IMR-90 (cell line): Measurements from ENCODE around the gene EPAS1. TPM values are rescaled to one million over a fixed set of nuclear protein-coding genes. Genes with fewer than 3 reads are reported as not detected.

Experiments
- ATAC-seq: fragments of 200-7000 bp; cut with Tn5 transposase; 2 replicates; pipeline ENCODE4 v1.9.1; 2020; ENCODE audit warnings: low read depth, mild to moderate bottlenecking, moderate library complexity
- BruUV-seq: library from RNA; stranded (reverse); fragments of 400-500 nt; replicated peaks from 2 replicates; lab custom pipeline; 2021; lab: Mats Ljungman, UMichigan
- CTCF ChIA-PET: fragments of 300-600 bp; formaldehyde crosslinking; extraction: SDS; loops from one replicate; lab custom pipeline; 2021; ENCODE audit warnings: antibody characterized with exemption; lab: Yijun Ruan, JAX
- POLR2A ChIA-PET: fragments of 300-600 bp; sonication (Branson Sonifier 250); formaldehyde crosslinking; loops from one replicate; lab custom pipeline; 2022; ENCODE audit warnings: antibody characterized with exemption; ENCODE audit not compliant: unreplicated experiment; lab: Charles Lee
- DNase-seq: peaks from one replicate; pipeline ENCODE4 v3.0.0; 2013
- H2AFZ ChIP-seq: replicated peaks from 2 replicates; pipeline ENCODE3; 2013; ENCODE audit warnings: low read length, mild to moderate bottlenecking; ENCODE audit not compliant: poor library complexity
- H2AK5ac ChIP-seq: 2 replicates; pipeline ENCODE4 v1.6.1; 2013; ENCODE audit warnings: low read depth, low read length, inconsistent platforms
- H2AK9ac ChIP-seq: replicated peaks from 2 replicates; pipeline ENCODE3; 2013; ENCODE audit warnings: mild to moderate bottlenecking, low read depth, low read length, moderate library complexity; ENCODE audit not compliant: poor library complexity
- H2BK120ac ChIP-seq: 2 replicates; pipeline ENCODE4 v1.6.1; 2013; ENCODE audit warnings: low read depth, low read length, inconsistent platforms
- H2BK15ac ChIP-seq: 3 replicates; pipeline ENCODE4 v1.6.1; 2013; ENCODE audit warnings: low read depth, low read length, inconsistent platforms
- H2BK20ac ChIP-seq: 2 replicates; pipeline ENCODE4 v1.6.1; 2013; ENCODE audit warnings: low read depth, mild to moderate bottlenecking, inconsistent platforms, low read length, moderate library complexity
- H2BK5ac ChIP-seq: 2 replicates; pipeline ENCODE4 v1.6.1; 2013; ENCODE audit warnings: mild to moderate bottlenecking, low read depth, low read length, inconsistent platforms; ENCODE audit not compliant: poor library complexity, severe bottlenecking
- H3K14ac ChIP-seq: replicated peaks from 2 replicates; pipeline ENCODE4 v1.6.1; 2013; ENCODE audit warnings: low read depth, low read length, inconsistent platforms
- H3K18ac ChIP-seq: 2 replicates; pipeline ENCODE4 v1.6.1; 2013; ENCODE audit warnings: low read depth, low read length, control low read depth
- H3K23ac ChIP-seq: 2 replicates; pipeline ENCODE4 v1.6.1; 2013; ENCODE audit warnings: low read depth, low read length, inconsistent platforms
- H3K27ac ChIP-seq: 2 replicates; pipeline ENCODE4 v1.5.1; 2013; ENCODE audit warnings: mild to moderate bottlenecking, control low read depth, low read length; ENCODE audit not compliant: insufficient read depth
- H3K27me3 ChIP-seq: 2 replicates; pipeline ENCODE4 v1.6.1; 2013; ENCODE audit warnings: low read length; ENCODE audit not compliant: control insufficient read depth, insufficient read depth
- H3K36me3 ChIP-seq: 2 replicates; pipeline ENCODE4 v1.6.1; 2013; ENCODE audit warnings: low read length, mixed read lengths; ENCODE audit not compliant: control insufficient read depth, insufficient read depth
- H3K4ac ChIP-seq: 2 replicates; pipeline ENCODE4 v1.6.1; 2013; ENCODE audit warnings: low read depth, low read length, inconsistent platforms
- H3K4me1 ChIP-seq: 2 replicates; pipeline ENCODE4 v1.6.1; 2013; ENCODE audit warnings: low read length, mixed read lengths; ENCODE audit not compliant: control insufficient read depth, insufficient read depth
- H3K4me2 ChIP-seq: 2 replicates; pipeline ENCODE4 v1.6.1; 2013; ENCODE audit warnings: low read depth, mild to moderate bottlenecking, control low read depth, low read length, moderate library complexity
- H3K4me3 ChIP-seq: 2 replicates; pipeline ENCODE4 v1.5.1; 2013; ENCODE audit warnings: low read depth, mild to moderate bottlenecking, control low read depth, low read length, moderate library complexity; ENCODE audit not compliant: insufficient read depth
- H3K56ac ChIP-seq: 2 replicates; pipeline ENCODE4 v1.6.1; 2013; ENCODE audit warnings: low read length, inconsistent platforms; ENCODE audit not compliant: insufficient read depth; ENCODE audit errors: extremely low read depth
- H3K79me1 ChIP-seq, 2 experiments: 2 replicates each; pipeline ENCODE4 v1.6.1; 2013; ENCODE audit warnings: low read length in 2 of 2, inconsistent platforms in 1 of 2, low read depth in 1 of 2
- H3K9ac ChIP-seq: 2 replicates; pipeline ENCODE4 v1.6.1; 2013; ENCODE audit warnings: low read depth, low read length, control low read depth
- H3K9me1 ChIP-seq: 2 replicates; pipeline ENCODE4 v1.6.1; 2013; ENCODE audit warnings: low read length, inconsistent platforms; ENCODE audit not compliant: insufficient read depth
- H3K9me3 ChIP-seq: 2 replicates; pipeline ENCODE4 v1.6.1; 2013; ENCODE audit warnings: low read length; ENCODE audit not compliant: control insufficient read depth, insufficient read depth
- H4K20me1 ChIP-seq: 2 replicates; pipeline ENCODE4 v1.6.1; 2013; ENCODE audit warnings: low read length, inconsistent platforms; ENCODE audit not compliant: insufficient read depth
- H4K5ac ChIP-seq: 2 replicates; pipeline ENCODE4 v1.6.1; 2013; ENCODE audit warnings: mild to moderate bottlenecking, low read depth, low read length, control low read depth
- H4K8ac ChIP-seq, 2 experiments: 2 replicates each; pipeline ENCODE4 v1.6.1; 2013; ENCODE audit warnings: low read depth in 2 of 2, low read length in 2 of 2, control low read depth in 1 of 2, inconsistent platforms in 1 of 2
- H4K91ac ChIP-seq: 2 replicates; pipeline ENCODE4 v1.6.1; 2013; ENCODE audit warnings: low read depth, low read length, inconsistent platforms; ENCODE audit not compliant: insufficient read depth
- CEBPB ChIP-seq: IDR thresholded peaks from 2 replicates; pipeline ENCODE4 v1.6.1; 2012; ENCODE audit warnings: low read depth, low read length, improper control_type of control experiment
- CTCF ChIP-seq: conservative IDR thresholded peaks from 2 replicates; pipeline ENCODE4 v1.5.1; 2012; ENCODE audit warnings: mild to moderate bottlenecking, low read depth, low read length, improper control_type of control experiment
- ELK1 ChIP-seq: fragments of 150-350 bp; IDR thresholded peaks from 2 replicates; pipeline ENCODE4 v1.6.1; 2016; ENCODE audit warnings: low read depth, mild to moderate bottlenecking, low read length, moderate library complexity, borderline replicate concordance
- POLR2A ChIP-seq: IDR thresholded peaks from 2 replicates; pipeline ENCODE4 v1.6.1; 2012; ENCODE audit warnings: mild to moderate bottlenecking, low read depth, low read length
- RCOR1 ChIP-seq: IDR thresholded peaks from 2 replicates; pipeline ENCODE4 v1.6.1; 2012; ENCODE audit warnings: mild to moderate bottlenecking, low read length, improper control_type of control experiment; ENCODE audit not compliant: insufficient replicate concordance
- WGBS, 2 experiments: methylation state at CpG; one replicate each; pipeline versions ENCODE4 v1.1.5 to v1.1.7; 2013; ENCODE audit warnings: missing lambda C conversion rate in 2 of 2; ENCODE audit not compliant: insufficient read length in 1 of 2; ENCODE audit errors: extremely low coverage in 2 of 2; 5-methylcytosine and 5-hydroxymethylcytosine counted together
- dilution Hi-C: fragments of 300-500 bp; cut with HindIII; formaldehyde crosslinking; loops from one replicate; pipeline ENCODE4 v1.14.3; 2018; ENCODE audit warnings: low sequenced_read_pairs; ENCODE audit not compliant: unreplicated experiment
- in situ Hi-C: fragments of 300-500 bp; cut with MboI; formaldehyde crosslinking; loops from 3 replicates; pipeline ENCODE4 v1.14.3; 2019; ENCODE audit warnings: low sequenced_read_pairs, inconsistent platforms, mixed read lengths
- intact Hi-C: fragments of 100-400 bp; cut with micrococcal nuclease; formaldehyde crosslinking; loops from 2 replicates; pipeline ENCODE4 v1.10.0; 2022
- polyA plus RNA-seq, 3 experiments: library from polyadenylated mRNA; depleted of rRNA; stranded (reverse); fragments of >200 nt; gene quantifications; 2 replicates each; pipeline ENCODE4 v1.2.3, GENCODE V29; 2012; ENCODE audit warnings: low replicate concordance in 1 of 3
- total RNA-seq: library from RNA; depleted of rRNA; stranded (reverse); fragments of >200 nt; gene quantifications from 2 replicates; pipeline ENCODE4 v1.2.3, GENCODE V29; 2012

Gene EPAS1
- total and polyA plus RNA-seq, 2 of the 4 experiments (the other 2 are of a cell fraction) = 40.7 to 120 TPM

GRCh38 chr2:46353509-46353908 lies 56.3 kb downstream of the EPAS1 start:
- H3K18ac ChIP-seq = no peak overlapping the region
- H3K9me1 ChIP-seq = peaks cover 25% of the 10 kb centered on the region; the same call in 1 of the 2 replicates
- CTCF ChIA-PET = no interaction called here
- H2BK120ac ChIP-seq = no peak overlapping the region
- DNase-seq = no peak
- POLR2A ChIA-PET = no interaction called here
- no peak overlapping the region for H4K91ac ChIP-seq
- H3K36me3 ChIP-seq = peaks cover 86% of the 10 kb centered on the region
- WGBS, 2 experiments = 100% methylated on average over 3 of the region's 6 CpGs; no CpG with 5 or more reads in 1 of the 2 experiments
- H2AFZ ChIP-seq = no peak overlapping the region
- peaks cover 50 to 97% of the 10 kb centered on the region in 2 experiments; a peak in 3 of 4 replicates for H3K79me1 ChIP-seq
- dilution Hi-C loops (no loop called here), intact Hi-C loops (loop anchor here (5.0 kb wide), 1 partner anchor 721 kb away; no protein-coding TSS in a partner anchor), in situ Hi-C loops (loop anchor here (25.0 kb wide), 1 partner anchor 341 kb away; no protein-coding TSS in a partner anchor)
- no peak overlapping the region for H3K27ac ChIP-seq
- no peak overlapping the region for H2AK5ac ChIP-seq
- no peak overlapping the region for H4K5ac ChIP-seq
- no peak overlapping the region for H3K9ac ChIP-seq
- no peak overlapping the region for H3K4me3 ChIP-seq
- H3K4me2 ChIP-seq = no peak overlapping the region
- no peak overlapping the region for H3K4ac ChIP-seq
- TF ChIP-seq POLR2A (no peak), CEBPB (peak; percentile 63), ELK1 (no peak), CTCF (no peak), RCOR1 (no peak)
- H3K56ac ChIP-seq = no peak overlapping the region
- peaks cover 64% of the 10 kb centered on the region for H4K20me1 ChIP-seq
- BruUV-seq = no TSS peak
- ATAC-seq = no peak
- H3K4me1 ChIP-seq = no peaks in the 10 kb centered on the region
- H3K14ac ChIP-seq = no peak overlapping the region
- H3K9me3 ChIP-seq = no peaks in the 10 kb centered on the region
- H2BK20ac ChIP-seq = no peak overlapping the region
- no peak overlapping the region for H2AK9ac ChIP-seq
- H3K27me3 ChIP-seq = no peaks in the 10 kb centered on the region
- no peak overlapping the region for H3K23ac ChIP-seq
- no peak overlapping the region for H2BK5ac ChIP-seq
- no peak overlapping the region for H2BK15ac ChIP-seq
- no peak overlapping the region for H4K8ac ChIP-seq
